Kidney glomerular epithelial cell (primary cell): ENCODE results near the gene PCK1.

Experiments
- DNase-seq: peaks from one replicate; lab custom pipeline; 2025; lab: John Stamatoyannopoulos, UW

Gene PCK1

DNA sequence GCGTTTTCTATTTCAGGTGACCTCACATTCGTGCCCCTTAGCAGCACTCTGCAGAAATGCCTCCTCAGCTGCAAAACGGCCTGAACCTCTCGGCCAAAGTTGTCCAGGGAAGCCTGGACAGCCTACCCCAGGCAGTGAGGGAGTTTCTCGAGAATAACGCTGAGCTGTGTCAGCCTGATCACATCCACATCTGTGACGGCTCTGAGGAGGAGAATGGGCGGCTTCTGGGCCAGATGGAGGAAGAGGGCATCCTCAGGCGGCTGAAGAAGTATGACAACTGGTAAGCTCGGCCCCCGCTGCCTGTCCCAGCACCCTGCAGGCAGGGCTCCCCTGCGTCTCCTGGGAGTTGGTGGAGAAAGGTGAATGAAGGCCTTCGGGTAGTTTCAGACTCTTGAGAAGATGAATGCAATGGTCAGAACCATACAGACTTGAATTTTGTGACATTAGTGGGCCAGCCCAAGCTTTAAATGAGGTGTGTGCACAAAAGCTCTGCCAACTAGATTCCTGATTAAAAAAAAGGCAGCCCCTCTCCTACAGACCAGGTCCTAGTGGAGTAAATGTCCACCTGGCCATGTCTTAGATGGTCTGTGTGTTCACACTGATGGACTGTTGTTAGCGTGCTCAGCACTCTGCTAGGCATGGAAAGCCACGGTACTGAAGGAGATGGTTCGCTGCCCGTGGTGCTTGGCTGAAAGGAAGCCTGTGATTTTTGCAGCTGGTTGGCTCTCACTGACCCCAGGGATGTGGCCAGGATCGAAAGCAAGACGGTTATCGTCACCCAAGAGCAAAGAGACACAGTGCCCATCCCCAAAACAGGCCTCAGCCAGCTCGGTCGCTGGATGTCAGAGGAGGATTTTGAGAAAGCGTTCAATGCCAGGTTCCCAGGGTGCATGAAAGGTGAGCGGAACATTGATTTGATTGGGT, 708 bp downstream of the PCK1 start:
- DNase-seq: no peak

DNA sequence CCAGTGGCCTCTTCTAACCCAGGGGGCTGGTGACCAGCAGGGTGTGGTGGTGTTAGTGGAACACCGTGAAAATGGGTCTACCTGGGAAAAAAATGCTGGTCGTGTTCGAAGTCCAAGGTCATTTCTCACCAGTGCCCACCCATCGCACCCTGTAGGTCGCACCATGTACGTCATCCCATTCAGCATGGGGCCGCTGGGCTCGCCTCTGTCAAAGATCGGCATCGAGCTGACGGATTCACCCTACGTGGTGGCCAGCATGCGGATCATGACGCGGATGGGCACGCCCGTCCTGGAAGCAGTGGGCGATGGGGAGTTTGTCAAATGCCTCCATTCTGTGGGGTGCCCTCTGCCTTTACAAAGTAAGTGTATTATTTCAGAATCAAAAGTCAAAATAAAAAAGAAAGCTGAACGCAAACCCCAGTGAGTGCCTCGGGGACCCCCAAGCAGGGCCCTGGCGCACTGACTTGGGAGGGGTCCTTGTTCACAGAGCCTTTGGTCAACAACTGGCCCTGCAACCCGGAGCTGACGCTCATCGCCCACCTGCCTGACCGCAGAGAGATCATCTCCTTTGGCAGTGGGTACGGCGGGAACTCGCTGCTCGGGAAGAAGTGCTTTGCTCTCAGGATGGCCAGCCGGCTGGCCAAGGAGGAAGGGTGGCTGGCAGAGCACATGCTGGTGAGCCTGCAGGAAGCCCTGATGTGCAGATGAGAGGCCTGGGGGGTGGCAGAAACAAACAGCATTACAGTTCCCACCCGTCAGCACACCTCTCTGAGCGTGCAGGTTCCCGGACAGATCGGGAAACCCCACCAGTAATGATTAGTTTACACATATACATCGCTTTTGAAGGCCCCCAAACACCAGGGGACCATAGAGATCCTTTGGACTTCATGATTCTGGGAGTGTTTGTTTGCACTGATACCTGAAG, 1.9 kb downstream of the PCK1 start:
- no peak for DNase-seq

DNA sequence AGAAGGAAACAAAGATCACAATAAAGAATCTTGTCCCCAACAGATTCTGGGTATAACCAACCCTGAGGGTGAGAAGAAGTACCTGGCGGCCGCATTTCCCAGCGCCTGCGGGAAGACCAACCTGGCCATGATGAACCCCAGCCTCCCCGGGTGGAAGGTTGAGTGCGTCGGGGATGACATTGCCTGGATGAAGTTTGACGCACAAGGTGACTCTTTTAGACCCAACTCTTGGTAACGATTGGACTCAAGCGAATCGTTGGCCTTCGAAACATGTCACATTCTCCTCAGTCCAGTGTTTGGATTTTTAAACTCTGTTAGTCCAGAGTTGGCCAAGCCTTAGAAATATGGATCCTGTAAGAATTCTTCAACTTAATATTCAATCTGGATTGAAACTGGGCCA, 2.6 kb downstream of the PCK1 start:
- DNase-seq: no peak

DNA sequence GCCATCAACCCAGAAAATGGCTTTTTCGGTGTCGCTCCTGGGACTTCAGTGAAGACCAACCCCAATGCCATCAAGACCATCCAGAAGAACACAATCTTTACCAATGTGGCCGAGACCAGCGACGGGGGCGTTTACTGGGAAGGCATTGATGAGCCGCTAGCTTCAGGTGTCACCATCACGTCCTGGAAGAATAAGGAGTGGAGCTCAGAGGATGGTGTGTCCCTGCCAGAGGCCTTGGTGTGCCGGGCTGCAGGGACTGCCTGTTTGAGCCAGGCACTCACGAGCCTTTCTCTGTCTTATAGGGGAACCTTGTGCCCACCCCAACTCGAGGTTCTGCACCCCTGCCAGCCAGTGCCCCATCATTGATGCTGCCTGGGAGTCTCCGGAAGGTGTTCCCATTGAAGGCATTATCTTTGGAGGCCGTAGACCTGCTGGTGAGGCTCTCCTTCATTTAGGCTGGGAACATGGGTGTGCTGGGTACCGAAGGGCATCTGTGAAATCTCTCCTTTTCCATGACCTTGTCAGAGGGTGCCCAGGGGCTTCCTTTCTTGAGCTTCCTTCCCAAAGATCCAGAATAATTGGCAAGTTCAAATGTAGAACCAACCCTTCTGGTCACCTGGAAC, 3.4 kb downstream of the PCK1 start:
- DNase-seq: no peak

DNA sequence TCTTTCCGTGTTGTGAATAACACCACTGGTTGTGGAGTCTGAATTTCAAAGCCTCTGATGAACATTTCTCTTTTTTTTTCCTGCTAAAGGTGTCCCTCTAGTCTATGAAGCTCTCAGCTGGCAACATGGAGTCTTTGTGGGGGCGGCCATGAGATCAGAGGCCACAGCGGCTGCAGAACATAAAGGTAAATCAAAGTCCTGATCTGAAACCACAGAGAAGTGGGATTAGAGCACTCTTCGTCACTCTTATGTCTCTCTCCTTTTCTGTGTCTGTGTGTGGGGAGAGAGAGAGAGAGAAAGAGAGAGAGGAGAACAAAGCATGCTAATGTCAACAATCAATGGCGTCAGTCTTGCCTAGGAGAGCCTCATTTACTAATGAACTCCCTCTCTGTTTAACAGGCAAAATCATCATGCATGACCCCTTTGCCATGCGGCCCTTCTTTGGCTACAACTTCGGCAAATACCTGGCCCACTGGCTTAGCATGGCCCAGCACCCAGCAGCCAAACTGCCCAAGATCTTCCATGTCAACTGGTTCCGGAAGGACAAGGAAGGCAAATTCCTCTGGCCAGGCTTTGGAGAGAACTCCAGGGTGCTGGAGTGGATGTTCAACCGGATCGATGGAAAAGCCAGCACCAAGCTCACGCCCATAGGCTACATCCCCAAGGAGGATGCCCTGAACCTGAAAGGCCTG, 4.2 kb downstream of the PCK1 start:
- DNase-seq: no peak

DNA sequence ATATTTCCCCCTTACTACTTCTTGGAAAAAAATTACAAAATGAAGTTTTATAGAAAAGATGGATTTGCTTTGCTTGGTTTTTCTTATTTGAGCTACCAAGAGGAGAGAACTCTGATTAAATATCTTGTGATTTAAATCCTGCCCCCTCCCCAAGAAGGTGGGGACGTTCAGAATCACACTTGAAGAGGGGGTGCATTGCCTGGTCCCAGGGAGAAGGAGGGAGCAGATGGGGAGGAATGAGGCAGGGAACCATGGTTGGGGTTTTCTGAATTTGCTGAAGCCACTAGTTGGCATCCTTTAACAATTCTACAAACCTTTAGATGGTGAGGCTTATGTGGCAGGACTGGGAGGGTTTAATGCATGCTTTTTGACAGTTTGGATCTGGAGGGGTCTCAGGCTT, 5.5 kb downstream of the PCK1 start:
- no peak for DNase-seq

DNA sequence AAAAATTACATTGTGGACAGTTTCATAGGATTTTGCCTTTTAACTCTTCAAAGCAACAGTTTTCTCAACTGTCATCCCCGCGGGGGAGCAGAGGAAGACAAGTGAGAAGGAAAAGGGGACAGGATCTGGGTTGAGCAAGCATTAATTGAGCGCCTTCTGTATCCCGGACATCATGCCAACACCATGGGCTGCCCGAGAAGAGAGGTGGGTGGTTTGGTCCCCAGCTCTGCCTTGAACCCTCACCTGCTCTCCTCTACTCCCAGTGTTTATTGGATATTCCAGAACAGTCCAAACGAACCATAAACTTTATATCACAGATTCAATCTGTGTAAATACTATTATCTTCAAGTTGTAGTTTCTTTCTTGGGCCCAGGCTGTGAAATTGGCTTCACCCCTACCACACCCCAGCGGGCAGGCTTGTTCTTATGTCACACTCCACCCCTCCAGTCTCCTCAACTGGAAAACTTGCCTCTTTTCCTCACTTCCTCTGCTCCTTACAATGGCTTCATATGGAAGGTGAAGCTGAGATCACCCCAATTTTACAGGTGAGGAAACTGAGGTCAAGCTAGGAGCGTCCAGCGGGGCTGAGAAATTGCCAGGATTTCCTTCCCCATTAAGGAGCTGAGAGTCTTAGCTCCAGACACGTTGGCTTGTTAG, 6.0 kb downstream of the PCK1 start:
- no peak for DNase-seq

DNA sequence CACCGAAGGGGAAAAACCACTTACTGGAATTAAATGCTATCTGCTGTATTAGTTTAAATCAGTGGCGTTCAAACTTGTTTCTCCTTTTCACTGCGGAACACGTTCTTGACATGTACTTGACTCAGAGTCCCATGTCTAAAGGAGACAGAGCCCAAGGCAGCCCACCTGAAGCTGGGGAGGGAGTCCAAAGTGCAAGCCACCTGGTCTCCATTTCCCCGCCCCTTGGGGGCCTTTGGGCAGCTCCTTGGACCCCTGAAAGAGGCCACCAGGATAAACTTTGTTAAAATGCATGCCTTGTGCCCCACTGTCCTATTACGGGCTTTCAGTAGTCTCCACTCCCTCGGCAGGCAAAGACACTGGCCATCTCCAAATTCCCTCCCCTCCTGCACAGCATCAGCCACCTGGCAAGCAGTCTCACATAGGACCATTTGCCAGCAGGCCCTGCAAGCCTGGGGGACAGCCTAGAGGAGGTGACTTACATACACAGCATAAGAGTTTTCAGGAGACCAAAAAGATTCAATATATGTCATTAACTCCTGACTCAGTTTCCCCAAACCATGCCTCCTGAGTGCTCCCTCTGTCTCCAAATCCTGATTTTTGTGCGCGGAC, 6.7 kb downstream of the PCK1 start:
- DNase-seq: no peak

DNA sequence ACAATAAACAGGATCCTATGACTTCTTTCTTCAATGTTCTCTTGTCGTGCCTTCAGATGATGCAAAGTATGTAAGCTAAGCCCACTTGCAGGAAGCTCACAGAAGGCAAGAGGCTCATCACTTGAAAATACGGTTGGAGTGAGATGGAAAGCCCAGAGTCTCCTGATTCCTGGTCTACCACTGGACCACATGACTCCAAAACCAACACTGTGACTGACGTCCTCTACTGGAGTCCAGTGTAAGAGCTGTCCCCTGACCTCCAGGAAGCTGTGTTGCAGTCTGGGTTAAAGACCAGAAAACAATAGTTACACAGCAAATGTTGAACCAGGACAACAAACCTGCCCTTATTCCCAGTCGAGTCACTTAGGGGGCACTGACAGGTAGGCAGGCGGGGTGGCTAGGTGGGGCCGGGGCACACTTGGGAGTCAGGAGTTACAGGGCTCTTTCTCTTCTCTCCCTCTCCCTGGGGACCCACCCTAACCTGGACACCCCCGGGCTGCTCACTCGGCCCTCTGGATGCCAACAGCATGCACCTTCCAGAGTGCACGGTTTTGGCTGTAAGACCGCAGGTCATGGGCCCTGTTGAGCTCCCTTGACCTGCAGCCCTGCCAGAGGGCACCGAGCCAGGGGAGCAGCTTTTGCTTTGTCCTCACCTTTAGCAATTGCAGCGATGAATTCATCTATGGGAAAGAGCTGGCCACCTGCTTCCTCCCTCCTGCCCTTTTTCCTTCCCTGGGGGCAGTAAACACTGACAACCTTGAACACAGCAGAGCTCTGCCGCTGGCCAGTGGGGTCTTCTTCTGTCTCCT, 7.4 kb downstream of the PCK1 start:
- DNase-seq: no peak

DNA sequence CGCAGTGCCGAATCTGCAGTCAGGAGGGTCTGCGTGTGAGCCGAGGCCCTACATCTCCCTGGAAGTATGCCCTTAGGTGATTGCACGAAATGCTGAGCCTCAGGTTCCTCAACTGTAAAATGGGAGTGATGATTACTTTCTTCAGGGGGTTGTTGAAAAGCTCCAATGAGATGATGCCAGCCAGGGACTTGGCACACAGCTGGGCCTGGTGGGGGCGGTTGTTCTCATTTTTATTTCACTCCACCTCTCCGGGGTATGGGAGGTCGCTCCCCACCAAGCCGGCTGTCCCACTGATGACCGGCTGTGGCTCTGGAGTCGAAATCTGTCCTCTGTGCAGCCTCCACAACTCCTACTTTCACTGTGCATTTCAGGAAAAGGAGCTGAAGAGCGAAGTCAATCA, 8.1 kb downstream of the PCK1 start:
- no peak for DNase-seq

DNA sequence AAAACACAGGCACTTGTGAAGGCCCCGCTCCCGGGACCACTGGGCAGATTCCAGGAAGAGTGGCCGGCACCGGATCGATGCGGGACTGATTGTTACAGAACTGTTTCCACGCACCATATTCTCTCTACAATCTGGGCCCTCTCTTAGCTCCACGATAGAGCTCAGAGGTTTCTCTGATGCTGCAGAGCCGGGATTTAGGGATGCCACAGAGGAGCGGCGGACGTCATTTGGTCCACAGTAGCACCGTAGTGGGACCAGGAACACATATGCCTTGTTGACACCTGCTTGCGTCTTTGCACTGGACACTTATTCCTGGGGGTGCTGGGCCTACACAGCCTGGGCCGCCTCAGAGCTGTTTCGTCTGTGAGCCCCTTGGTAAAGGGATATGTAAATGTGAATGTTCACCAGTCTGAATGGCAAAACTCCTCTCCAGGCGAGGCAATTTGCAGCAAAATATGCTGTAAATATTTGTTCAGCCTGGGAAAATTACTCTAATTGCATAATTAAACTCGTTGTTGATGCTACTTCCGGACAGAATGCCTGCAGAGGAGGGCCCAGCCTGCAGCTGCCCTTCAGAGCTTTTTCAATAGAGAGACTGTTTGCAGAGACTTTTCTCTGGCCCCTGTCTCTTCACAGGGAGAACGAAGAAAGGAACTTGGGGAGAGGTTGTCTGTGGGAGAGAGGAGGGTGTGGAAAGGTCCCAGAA, 9.4 kb downstream of the PCK1 start:
- no peak for DNase-seq

DNA sequence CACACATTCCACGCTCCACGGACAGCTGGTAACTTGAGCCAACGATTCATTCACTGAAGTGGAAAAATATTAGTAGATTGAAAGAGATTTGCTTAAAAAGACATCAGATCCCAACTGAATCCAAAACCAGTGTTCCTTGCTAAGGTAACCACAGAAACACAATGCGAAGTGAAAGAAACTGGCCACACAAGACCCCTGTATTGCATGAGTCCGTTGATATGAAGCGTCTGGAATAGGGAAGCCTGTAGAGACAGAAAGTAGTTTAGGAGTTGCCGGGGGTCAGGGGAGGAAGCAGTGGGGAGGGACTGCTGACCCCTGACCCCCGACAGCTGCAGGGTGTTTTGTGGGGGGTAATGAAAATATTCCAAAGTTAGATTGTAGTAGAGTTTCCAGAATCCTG, 10.0 kb downstream of the PCK1 start:
- no peak for DNase-seq

DNA sequence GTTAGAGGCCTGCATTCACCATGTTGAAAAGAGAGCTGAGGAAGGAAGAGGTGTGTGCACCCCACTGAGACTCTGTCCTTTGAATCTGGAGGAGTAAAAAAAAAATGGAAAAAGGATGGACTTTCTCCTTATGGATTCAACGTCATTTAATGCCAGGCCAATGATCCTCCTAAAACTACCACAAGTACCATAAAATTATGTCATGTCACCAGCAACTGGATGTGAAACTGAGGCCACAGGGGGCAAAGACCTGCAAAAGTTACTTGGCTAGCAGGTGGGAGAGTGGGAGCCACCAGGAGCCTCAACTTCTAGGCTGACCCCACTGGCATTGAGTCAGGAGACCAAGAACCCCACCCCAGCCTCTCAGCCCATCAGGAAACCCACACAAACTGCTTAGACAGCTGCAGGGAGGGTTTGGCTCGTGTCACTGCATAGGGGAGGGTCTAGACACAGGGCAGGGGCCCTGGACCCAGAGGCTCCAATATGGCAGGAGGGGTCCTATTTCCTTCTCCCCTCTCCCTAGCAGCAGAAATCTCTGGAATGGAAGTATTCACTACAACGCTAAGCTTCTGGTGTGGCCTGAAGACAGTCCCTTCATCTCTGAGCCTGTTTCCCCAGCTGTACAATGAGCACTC, 11.0 kb downstream of the PCK1 start:
- no peak for DNase-seq

DNA sequence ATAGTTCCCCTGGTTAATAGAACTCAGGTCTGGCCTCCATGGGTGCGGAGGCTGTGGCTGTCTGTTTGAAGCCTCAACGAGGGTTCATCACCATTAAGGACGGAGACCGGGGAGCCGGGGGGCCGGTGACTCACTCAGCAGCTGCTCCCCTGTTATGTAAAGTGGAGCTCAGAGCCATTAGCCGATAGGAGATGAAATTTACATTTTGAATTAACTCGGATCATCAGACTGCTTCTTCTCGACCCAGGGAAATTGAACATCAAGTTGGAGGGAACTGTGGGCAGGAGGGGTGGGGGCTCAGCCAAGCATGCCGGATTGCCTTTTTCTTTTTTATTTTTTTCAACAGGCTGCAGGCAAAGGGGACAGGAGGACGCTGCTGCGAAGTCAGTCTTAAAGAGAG, 12.3 kb downstream of the PCK1 start:
- no peak for DNase-seq

DNA sequence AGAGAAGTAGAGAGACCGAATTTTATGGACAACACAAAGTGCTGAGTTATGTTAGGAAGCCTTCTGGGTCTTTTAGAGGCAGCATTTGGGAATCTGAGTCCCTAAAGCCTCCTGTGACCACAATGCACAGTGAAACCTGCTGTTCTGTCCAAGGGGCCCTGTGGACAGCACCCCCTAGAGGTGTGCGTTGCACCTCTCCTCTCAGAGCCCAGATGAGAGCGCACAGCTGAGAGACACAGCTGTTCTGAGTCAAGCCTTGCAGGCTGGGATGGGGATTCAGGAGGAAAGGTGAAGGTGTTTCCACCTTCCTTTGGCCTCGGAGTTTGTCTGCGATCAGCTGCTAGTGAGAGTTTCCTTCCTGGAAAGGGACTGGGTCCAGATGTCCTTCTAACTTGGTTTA, 13.0 kb downstream of the PCK1 start:
- no peak for DNase-seq

DNA sequence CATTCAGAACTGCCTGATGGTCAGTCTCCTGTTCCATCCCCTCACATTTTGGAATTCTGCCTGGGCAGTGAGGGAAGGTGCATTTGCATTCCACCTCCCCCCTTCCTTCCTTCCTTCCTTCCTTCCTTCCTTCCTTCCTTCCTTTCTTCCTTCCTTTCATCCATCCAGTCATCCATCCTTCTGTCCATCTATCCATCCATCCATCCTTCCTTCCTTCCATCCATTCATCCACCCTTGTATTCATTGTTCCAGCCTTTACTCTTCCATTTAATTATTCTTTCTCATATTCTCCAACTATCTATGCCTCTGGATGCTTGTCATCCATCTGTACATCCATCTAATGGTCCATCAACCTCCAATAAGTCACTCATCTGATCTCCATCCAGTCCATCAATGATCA, 14.0 kb downstream of the PCK1 start:
- DNase-seq: no peak

DNA sequence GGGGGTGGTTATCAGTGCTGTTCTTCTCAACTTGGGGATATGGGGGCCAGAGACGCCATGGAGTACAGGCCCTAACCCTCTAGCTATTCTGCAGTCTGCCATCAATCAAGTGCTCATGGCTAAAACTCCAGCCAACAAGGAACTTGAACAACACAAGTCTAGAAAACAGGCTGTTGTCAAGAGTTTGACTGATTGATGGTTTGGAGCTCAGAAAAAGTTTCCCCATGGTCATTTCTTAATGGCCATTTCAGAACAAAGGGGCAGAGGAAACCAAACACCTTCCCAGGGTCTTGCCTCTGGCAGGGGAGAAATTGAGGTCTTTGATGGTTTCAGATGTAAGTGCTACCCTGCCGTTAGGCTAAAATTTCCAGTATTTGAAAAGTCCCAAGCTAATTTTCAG, 15.1 kb downstream of the PCK1 start:
- no peak for DNase-seq

DNA sequence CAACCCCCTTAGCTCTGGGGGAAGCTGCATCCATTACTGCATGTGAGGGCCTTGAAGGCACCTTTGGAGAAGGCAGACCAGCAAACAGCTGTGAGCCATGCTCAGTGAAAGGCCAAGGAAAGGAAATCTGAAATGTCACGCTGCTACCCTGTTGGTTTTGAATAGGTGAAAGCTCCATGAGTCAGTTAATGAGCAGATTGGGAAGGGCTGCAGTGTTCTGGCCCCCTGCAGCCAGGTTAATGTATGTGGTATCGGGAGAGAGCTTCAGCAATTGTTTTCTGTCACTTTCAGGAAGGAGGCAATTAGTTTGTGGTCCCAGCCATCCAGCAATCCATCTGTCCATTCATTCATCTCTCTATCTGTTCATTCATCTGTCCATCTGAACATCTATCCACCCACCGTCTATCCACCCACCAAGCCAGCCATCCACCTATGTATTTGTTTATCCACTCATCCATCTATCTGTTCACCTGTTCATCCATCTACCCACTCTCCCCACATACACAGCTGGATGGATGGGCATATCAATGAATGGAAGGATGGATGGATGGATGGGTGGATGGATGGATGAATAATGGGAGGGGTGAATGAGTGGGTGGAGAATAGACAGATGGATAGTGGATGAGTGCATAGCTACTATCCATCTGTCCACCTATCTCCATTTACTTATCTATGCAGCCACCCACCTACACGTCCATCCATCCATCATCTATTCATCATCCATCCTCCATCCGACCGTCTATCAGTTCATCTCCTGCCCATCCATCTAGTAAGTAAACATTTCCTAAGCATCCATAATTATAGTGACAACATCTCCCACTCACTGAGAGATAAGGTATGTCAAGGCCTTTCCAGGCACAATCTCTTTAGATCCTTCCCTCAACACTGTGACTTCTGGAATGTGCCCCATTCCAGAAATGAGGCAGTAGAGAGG, 16.0 kb downstream of the PCK1 start:
- no peak for DNase-seq
